ENCODE results near the gene LIN28B. TPM values are rescaled to one million over a fixed set of nuclear protein-coding genes. Genes with fewer than 3 reads are reported as not detected.

Gene LIN28B, protein sequence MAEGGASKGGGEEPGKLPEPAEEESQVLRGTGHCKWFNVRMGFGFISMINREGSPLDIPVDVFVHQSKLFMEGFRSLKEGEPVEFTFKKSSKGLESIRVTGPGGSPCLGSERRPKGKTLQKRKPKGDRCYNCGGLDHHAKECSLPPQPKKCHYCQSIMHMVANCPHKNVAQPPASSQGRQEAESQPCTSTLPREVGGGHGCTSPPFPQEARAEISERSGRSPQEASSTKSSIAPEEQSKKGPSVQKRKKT
- total RNA-seq (2012; rRNA removed): not detected in 2 replicates

GRCh38 chr6:104956731-104957294 lies at the start of gene LIN28B:
Gene LIN28B (plus strand): TSS chr6:104957107. CDS start chr6:104957251, 144 bp downstream.
- Histone ChIP-seq H3K36me3 (ENCODE audit: insufficient read depth, low read length) (no peaks in the 10 kb centered on the region), H3K9me3 (replicated peaks; ENCODE audit: low read length) (peaks cover 3% of the 10 kb centered on the region), H3K4me2 (ENCODE audit: low read length) (no peak within 1 kb of the TSS), H3K4me1 (ENCODE audit: control insufficient read depth, insufficient read depth, low read length) (no peaks in the 10 kb centered on the region), H3K27me3 (ENCODE audit: control insufficient read depth, insufficient read depth, low read length) (peaks cover 86% of the 10 kb centered on the region), H3K4me3 (ENCODE audit: low read length) (no peak within 1 kb of the TSS), H3K9ac (ENCODE audit: low read depth, low read length) (no peak within 1 kb of the TSS)

DNA sequence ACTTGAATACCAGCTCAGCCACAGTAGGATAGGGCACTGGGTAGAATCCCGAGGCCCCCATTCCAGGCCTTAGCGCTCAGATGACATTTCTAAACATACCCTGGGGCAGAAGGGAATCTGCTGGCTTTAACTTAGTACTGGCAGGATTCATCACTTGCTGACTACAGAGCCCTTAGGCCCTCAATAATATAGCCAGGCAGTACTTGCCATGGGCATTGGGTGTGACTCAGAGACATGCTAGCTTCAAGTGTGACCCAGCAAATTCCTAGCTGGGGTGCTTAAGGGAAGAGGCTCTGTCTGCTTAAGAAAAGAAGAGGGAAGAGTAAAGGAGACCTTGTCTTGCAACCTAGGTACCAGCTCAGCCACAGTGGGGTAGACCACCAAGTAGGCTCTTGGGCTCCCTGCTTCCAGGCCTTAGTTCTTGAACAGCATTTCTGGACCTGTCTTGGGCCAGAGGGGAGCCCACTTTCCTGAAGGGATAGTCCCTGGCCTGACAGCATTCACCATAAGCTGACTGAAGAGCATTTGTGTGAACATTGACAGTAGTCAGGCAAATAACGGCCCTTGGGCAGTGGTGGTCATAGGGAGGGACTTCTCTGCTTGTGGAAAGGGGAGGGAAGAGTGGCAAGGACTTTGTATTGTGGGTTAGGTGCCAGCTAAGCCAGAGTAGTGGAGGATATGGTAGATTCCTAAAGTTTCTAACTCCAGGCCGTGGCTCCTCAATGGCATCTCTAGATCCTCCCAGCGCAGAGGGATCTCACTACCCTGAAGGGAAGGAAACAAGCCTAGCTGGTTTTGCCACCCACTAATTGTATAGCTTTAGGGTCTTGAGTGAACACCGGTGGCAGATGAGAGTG lies 48.6 kb upstream of the LIN28B start:
- H3K36me3 ChIP-seq (ENCODE audit: insufficient read depth, low read length): no peaks in the 10 kb centered on the region
- H3K27me3 ChIP-seq (ENCODE audit: control insufficient read depth, insufficient read depth, low read length): peaks cover 13% of the 10 kb centered on the region
- H3K9me3 ChIP-seq (replicated peaks; ENCODE audit: low read length): no peaks in the 10 kb centered on the region
- H3K4me3 ChIP-seq (ENCODE audit: low read length): no peak overlapping the region
- no peak overlapping the region for H3K9ac ChIP-seq (ENCODE audit: low read depth, low read length)
- no peaks in the 10 kb centered on the region for H3K4me1 ChIP-seq (ENCODE audit: control insufficient read depth, insufficient read depth, low read length)
- H3K4me2 ChIP-seq (ENCODE audit: low read length): no peak overlapping the region

DNA sequence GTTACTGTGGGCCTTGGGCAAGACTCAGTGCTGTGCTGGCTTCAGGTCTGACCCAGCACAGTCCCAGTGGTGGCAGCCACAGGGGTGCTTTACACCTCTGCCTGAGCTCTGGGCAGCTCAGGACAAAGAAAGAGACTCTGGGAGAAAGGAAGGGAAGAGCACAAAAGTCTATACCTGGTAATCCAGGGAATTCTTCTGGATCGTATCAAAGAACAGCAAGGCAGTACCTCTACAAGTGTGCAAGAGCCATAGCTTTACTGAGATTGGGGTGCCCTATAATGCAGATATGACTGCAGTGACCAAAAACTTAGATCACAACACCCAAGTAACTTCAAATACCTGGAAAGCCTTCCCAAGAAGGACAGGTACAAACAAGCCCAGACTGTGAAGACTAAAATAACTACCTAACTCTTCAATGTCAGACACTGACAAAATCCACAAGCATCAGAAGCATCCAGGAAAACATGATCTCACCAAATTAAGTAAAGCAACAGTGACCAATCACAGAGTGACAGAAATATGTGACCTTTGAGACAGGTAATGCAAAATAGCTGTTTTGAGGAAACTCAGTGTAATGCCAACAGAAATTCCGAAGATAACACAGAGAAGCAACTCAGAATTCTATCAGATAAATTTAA lies 47.9 kb upstream of the LIN28B start:
- Histone ChIP-seq H3K4me2 (ENCODE audit: low read length) (no peak overlapping the region), H3K27me3 (ENCODE audit: control insufficient read depth, insufficient read depth, low read length) (peaks cover 13% of the 10 kb centered on the region), H3K36me3 (ENCODE audit: insufficient read depth, low read length) (no peaks in the 10 kb centered on the region), H3K9me3 (replicated peaks; ENCODE audit: low read length) (no peaks in the 10 kb centered on the region), H3K4me1 (ENCODE audit: control insufficient read depth, insufficient read depth, low read length) (no peaks in the 10 kb centered on the region), H3K4me3 (ENCODE audit: low read length) (no peak overlapping the region), H3K9ac (ENCODE audit: low read depth, low read length) (no peak overlapping the region)

DNA sequence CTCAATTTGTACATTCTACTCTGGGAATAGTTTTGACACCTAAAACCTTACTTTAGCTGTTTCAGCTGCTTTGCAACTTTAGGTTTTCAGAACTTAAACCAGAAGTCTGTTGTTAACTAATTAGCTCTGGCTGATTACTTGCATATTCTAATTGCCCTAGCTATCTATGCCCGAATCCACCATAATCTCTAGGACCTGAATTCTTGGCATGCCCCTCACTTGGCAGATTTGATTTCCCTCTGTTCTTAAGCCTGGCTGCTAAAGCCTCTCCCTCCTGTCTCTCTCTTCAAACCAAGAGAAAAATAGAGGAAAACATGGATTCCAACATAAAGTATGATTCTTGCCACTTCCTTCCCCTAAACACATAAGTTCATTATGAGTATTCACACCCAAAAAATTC lies 35.0 kb upstream of the LIN28B start:
- H3K4me3 ChIP-seq (ENCODE audit: low read length): no peak overlapping the region

GRCh38 chr6:104928141-104928540 lies 28.8 kb upstream of the LIN28B start:
- Histone ChIP-seq H3K27me3 (ENCODE audit: control insufficient read depth, insufficient read depth, low read length) (peaks cover 32% of the 10 kb centered on the region), H3K9me3 (replicated peaks; ENCODE audit: low read length) (no peaks in the 10 kb centered on the region), H3K4me1 (ENCODE audit: control insufficient read depth, insufficient read depth, low read length) (no peaks in the 10 kb centered on the region), H3K4me2 (ENCODE audit: low read length) (no peak overlapping the region), H3K9ac (ENCODE audit: low read depth, low read length) (no peak overlapping the region), H3K36me3 (ENCODE audit: insufficient read depth, low read length) (no peaks in the 10 kb centered on the region), H3K4me3 (ENCODE audit: low read length) (no peak overlapping the region)

More for the DNA sequence above, 35.0 kb upstream of the LIN28B start:
- no peaks in the 10 kb centered on the region for H3K9me3 ChIP-seq (replicated peaks; ENCODE audit: low read length)
- H3K4me2 ChIP-seq (ENCODE audit: low read length): no peak overlapping the region
- H3K27me3 ChIP-seq (ENCODE audit: control insufficient read depth, insufficient read depth, low read length): peaks cover 23% of the 10 kb centered on the region
- no peak overlapping the region for H3K9ac ChIP-seq (ENCODE audit: low read depth, low read length)
- H3K4me1 ChIP-seq (ENCODE audit: control insufficient read depth, insufficient read depth, low read length): no peaks in the 10 kb centered on the region
- H3K36me3 ChIP-seq (ENCODE audit: insufficient read depth, low read length): no peaks in the 10 kb centered on the region

DNA sequence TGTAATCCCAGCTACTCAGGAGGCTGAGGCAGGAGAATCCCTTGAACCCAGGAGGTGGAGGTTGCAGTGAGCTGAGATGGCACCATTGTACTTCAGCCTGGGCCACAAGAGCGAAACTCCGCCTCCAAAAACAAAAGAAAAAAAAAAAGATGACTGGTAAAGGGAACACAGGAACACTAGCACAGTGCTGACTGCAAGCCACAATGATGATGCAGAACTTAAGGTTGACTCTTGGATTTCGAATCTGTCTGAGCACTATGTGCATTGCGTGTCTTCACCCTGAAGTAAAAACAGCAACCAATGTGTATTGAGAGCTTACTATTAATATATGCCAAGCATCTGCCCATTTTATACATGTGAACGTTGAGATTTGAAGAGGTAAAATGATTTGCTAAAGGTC lies 27.6 kb upstream of the LIN28B start:
- no peaks in the 10 kb centered on the region for H3K9me3 ChIP-seq (replicated peaks; ENCODE audit: low read length)
- H3K36me3 ChIP-seq (ENCODE audit: insufficient read depth, low read length): no peaks in the 10 kb centered on the region
- no peaks in the 10 kb centered on the region for H3K4me1 ChIP-seq (ENCODE audit: control insufficient read depth, insufficient read depth, low read length)
- H3K4me3 ChIP-seq (ENCODE audit: low read length): no peak overlapping the region
- H3K4me2 ChIP-seq (ENCODE audit: low read length): no peak overlapping the region
- peaks cover 44% of the 10 kb centered on the region for H3K27me3 ChIP-seq (ENCODE audit: control insufficient read depth, insufficient read depth, low read length)
- H3K9ac ChIP-seq (ENCODE audit: low read depth, low read length): no peak overlapping the region

- Histone ChIP-seq H3K9me3 (replicated peaks; ENCODE audit: low read length) (no peaks in the 10 kb centered on the region), H3K9ac (ENCODE audit: low read depth, low read length) (no peak overlapping the region), H3K4me1 (ENCODE audit: control insufficient read depth, insufficient read depth, low read length) (no peaks in the 10 kb centered on the region), H3K27me3 (ENCODE audit: control insufficient read depth, insufficient read depth, low read length) (peaks cover 44% of the 10 kb centered on the region), H3K36me3 (ENCODE audit: insufficient read depth, low read length) (no peaks in the 10 kb centered on the region), H3K4me3 (ENCODE audit: low read length) (no peak overlapping the region), H3K4me2 (ENCODE audit: low read length) (no peak overlapping the region)
Observed at GRCh38 chr6:104930939-104931338, 26.0 kb upstream of the LIN28B start.

- no peak overlapping the region for H3K9ac ChIP-seq (ENCODE audit: low read depth, low read length)
- no peak overlapping the region for H3K4me3 ChIP-seq (ENCODE audit: low read length)
- H3K4me1 ChIP-seq (ENCODE audit: control insufficient read depth, insufficient read depth, low read length): peaks cover 6% of the 10 kb centered on the region
- H3K9me3 ChIP-seq (replicated peaks; ENCODE audit: low read length): peaks cover 6% of the 10 kb centered on the region
- H3K36me3 ChIP-seq (ENCODE audit: insufficient read depth, low read length): no peaks in the 10 kb centered on the region
- H3K4me2 ChIP-seq (ENCODE audit: low read length): no peak overlapping the region
- peaks cover 64% of the 10 kb centered on the region for H3K27me3 ChIP-seq (ENCODE audit: control insufficient read depth, insufficient read depth, low read length)
Observed at GRCh38 chr6:104936766-104937535, 20.0 kb upstream of the LIN28B start.

DNA sequence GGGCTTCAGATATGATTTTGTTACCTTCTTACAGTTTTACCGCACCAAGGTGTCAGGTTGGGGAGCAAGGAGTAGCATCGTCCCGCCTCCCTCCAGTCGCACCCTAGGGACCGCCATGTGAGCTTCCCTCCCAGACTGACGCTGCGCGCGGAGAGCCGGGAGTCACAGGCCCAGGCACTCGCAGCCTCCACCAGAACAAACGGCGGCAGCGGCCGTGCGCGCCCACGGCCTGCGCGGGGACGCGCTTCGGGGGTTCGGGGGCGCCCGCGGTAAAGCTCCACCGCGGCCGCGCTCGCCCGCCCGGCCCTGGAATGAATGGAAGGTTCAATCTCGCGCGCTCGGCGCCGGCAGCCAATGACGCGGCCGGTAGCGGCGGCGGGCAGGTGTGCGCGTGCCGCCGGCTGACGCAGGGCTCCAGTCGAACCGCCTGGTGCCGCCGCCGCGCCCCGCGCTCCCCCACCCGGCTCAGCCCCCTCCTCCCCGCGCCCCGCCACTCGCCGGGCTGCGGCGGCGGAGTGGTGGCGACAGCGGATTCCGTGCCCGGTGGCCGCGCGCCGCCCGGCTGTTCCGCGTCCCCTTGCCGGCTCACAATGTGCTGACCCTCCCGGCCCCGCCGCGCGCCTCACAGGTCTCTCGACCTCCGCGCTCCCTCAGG lies 16.5 kb upstream of the LIN28B start:
- no peaks in the 10 kb centered on the region for H3K36me3 ChIP-seq (ENCODE audit: insufficient read depth, low read length)
- H3K4me3 ChIP-seq (ENCODE audit: low read length): peak overlapping the region; percentile 69
- H3K9ac ChIP-seq (ENCODE audit: low read depth, low read length): no peak overlapping the region
- H3K9me3 ChIP-seq (replicated peaks; ENCODE audit: low read length): peaks cover 6% of the 10 kb centered on the region
- H3K27me3 ChIP-seq (ENCODE audit: control insufficient read depth, insufficient read depth, low read length): peaks cover 67% of the 10 kb centered on the region
- peaks cover 6% of the 10 kb centered on the region for H3K4me1 ChIP-seq (ENCODE audit: control insufficient read depth, insufficient read depth, low read length)
- peak overlapping the region; percentile 88 for H3K4me2 ChIP-seq (ENCODE audit: low read length)

DNA sequence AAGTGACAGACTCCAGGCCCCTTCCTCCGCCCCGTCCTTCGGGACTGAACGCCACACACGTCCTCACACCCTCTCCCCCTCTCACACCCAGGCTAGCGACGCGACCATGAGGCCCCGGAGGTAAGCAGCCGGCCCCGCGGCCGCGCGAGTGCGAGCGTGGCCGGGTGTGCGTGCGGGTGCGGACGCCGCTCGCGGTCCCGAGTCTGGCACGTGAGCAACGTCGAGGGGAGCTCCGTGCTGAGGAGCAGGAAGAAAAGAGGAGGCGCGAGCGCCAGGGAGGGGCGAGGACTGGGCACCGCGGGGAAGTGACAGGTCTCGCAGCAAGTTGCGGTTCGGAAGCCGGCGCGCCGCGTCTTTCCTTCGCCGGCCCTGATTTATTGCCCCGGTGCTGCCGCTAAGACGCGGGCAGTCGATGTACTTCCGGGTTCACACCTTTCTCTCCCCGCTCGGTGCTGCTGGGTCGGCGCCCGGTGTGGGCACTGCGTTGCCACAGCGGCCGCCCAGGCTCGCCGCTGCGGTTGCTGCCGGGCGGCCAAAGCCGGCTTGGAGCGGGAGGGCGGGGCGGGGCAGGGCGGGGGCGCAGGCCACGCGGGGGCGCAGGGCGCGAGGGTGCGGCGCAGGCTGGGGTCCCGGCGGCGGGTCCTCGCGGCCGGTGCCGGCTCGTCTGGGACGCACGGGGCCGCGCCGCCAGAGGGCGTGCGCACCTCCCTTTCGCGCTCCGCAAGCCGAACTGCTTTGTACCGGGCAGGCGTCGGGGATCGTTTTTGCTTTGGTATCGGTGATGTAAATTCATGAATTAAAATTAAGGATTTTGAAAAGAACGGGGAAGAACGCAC lies 15.8 kb upstream of the LIN28B start:
- no peak overlapping the region for H3K9ac ChIP-seq (ENCODE audit: low read depth, low read length)
- peaks cover 67% of the 10 kb centered on the region for H3K27me3 ChIP-seq (ENCODE audit: control insufficient read depth, insufficient read depth, low read length)
- peaks cover 6% of the 10 kb centered on the region for H3K4me1 ChIP-seq (ENCODE audit: control insufficient read depth, insufficient read depth, low read length)
- peak overlapping the region; percentile 69 for H3K4me3 ChIP-seq (ENCODE audit: low read length)
- peaks cover 6% of the 10 kb centered on the region for H3K9me3 ChIP-seq (replicated peaks; ENCODE audit: low read length)
- no peaks in the 10 kb centered on the region for H3K36me3 ChIP-seq (ENCODE audit: insufficient read depth, low read length)
- peak overlapping the region; percentile 88 for H3K4me2 ChIP-seq (ENCODE audit: low read length)
